ENCODE results near the gene ELMO1. TPM values are rescaled to one million over a fixed set of nuclear protein-coding genes. Genes with fewer than 3 reads are reported as not detected.
"Not testable (repeated sequence)": the region's sequence is repeated elsewhere in the genome, so short reads cannot be mapped to it uniquely, and the experiment has no call there.

Gene ELMO1
- total RNA-seq, 1 donor from 2014 or later: 112 TPM

DNA sequence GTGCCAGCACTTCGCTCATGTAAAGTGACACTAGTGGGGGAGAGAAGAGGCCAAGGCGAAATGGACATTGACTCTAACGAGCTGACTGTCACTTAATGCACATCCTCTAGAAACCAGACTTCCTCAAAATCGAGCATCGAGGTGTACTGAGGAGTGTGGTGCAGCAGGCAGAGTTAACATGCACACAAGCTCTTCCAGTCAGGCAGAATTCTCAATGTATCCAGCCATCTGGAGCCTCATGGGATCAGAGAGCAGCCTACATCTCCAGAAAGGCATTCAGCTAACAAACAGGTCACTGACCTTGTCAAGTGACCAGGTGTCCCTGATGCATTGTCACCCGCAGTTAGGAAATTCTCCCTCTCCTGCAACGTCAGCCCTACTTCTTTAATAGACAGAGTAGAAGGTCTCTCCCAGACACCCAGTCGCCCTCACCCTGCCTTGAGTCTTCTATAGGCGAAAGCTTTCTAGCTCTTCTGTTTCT, 464.6 kb downstream of the ELMO1 start:
- intact Hi-C loops (cut with micrococcal nuclease): no loop called here

DNA sequence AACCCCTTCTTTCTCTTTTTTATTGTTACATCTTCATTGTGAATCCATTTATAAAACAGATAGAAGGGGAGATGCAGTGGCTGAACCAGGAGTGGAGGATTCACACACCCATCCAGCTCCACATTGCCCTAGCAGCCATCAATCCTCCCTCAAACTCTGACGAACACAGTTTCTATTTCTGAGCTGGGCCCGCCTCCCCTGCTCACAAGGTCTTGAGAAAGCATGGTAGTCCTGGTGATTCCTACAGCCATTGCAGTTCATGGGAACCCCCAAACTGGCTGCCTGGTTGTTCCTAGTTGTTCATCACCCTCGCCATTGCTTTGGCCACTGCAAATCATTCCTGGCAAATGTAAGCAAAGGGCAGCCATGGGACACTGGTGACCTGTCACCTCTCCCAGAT, 465.9 kb downstream of the ELMO1 start:
- H3K27me3 Mint-ChIP-seq (ENCODE audit: low read depth): no peaks in the 10 kb centered on the region
- intact Hi-C loops (cut with micrococcal nuclease): no loop called here
- no peaks in the 10 kb centered on the region for H3K9me3 Mint-ChIP-seq
- H3K36me3 Mint-ChIP-seq (ENCODE audit: low read depth): peaks cover 31% of the 10 kb centered on the region
- H3K4me3 Mint-ChIP-seq (ENCODE audit: low read depth): no peak overlapping the region
- H3K4me1 Mint-ChIP-seq (ENCODE audit: low read depth): peaks cover 29% of the 10 kb centered on the region
- H3K27ac Mint-ChIP-seq: no peak overlapping the region
- no peak for DNase-seq (ENCODE audit: low spot score)

More for the DNA sequence above, 464.6 kb downstream of the ELMO1 start:
- Mint-ChIP-seq H3K27me3 (ENCODE audit: low read depth) (no peaks in the 10 kb centered on the region), H3K4me3 (ENCODE audit: low read depth) (no peak overlapping the region), H3K27ac (no peak overlapping the region), H3K36me3 (ENCODE audit: low read depth) (peaks cover 31% of the 10 kb centered on the region), H3K9me3 (no peaks in the 10 kb centered on the region), H3K4me1 (ENCODE audit: low read depth) (peaks cover 34% of the 10 kb centered on the region)
- DNase-seq (ENCODE audit: low spot score): no peak

GRCh38 chr7:36979810-36980248, 468.8 kb downstream of the ELMO1 start:
- Mint-ChIP-seq H3K36me3 (ENCODE audit: low read depth) (peaks cover 41% of the 10 kb centered on the region), H3K9me3 (no peaks in the 10 kb centered on the region), H3K4me1 (ENCODE audit: low read depth) (peaks cover 12% of the 10 kb centered on the region), H3K4me3 (ENCODE audit: low read depth) (no peak overlapping the region), H3K27ac (no peak overlapping the region), H3K27me3 (ENCODE audit: low read depth) (no peaks in the 10 kb centered on the region)
- intact Hi-C loops (cut with micrococcal nuclease): no loop called here
- DNase-seq (ENCODE audit: low spot score): no peak

- no peak overlapping the region for H3K4me3 Mint-ChIP-seq (ENCODE audit: low read depth)
- no peak overlapping the region for H3K27ac Mint-ChIP-seq
- H3K36me3 Mint-ChIP-seq (ENCODE audit: low read depth): peaks cover 41% of the 10 kb centered on the region
- intact Hi-C loops (cut with micrococcal nuclease): no loop called here
- no peaks in the 10 kb centered on the region for H3K9me3 Mint-ChIP-seq
- H3K27me3 Mint-ChIP-seq (ENCODE audit: low read depth): no peaks in the 10 kb centered on the region
- no peak for DNase-seq (ENCODE audit: low spot score)
- peaks cover 6% of the 10 kb centered on the region for H3K4me1 Mint-ChIP-seq (ENCODE audit: low read depth)
These were observed 470.2 kb downstream of the ELMO1 start for GRCh38 chr7:36978461-36978860.

DNA sequence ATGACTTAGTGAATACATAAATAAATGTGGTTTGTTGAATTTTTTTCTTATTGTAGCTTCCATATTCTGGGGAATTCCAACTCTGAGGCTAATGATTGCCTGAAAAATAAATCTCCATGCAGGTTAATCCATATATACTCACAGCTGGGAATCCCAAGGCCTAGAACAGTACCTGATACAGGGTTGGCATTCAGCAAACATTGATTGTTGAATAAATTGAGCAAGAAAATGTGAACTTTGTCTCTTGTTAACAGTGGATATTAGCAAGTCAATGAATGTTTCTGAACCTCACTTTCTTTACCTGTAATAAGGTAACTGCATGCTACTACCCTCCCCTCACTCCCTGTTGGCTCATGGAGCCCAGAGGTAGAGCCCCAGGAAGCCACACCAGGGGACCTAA, 470.8 kb downstream of the ELMO1 start:
- H3K36me3 Mint-ChIP-seq (ENCODE audit: low read depth): peaks cover 38% of the 10 kb centered on the region
- H3K27ac Mint-ChIP-seq: no peak overlapping the region
- no peaks in the 10 kb centered on the region for H3K27me3 Mint-ChIP-seq (ENCODE audit: low read depth)
- no peak for DNase-seq (ENCODE audit: low spot score)
- H3K4me3 Mint-ChIP-seq (ENCODE audit: low read depth): no peak overlapping the region
- peaks cover 6% of the 10 kb centered on the region for H3K4me1 Mint-ChIP-seq (ENCODE audit: low read depth)
- intact Hi-C loops (cut with micrococcal nuclease): no loop called here
- no peaks in the 10 kb centered on the region for H3K9me3 Mint-ChIP-seq

GRCh38 chr7:36973534-36973933, 475.1 kb downstream of the ELMO1 start:
- H3K27me3 Mint-ChIP-seq (ENCODE audit: low read depth); intact Hi-C loops (cut with micrococcal nuclease); DNase-seq (ENCODE audit: low spot score); H3K9me3 Mint-ChIP-seq; H3K27ac Mint-ChIP-seq; H3K4me3 Mint-ChIP-seq (ENCODE audit: low read depth): not testable (repeated sequence)
- peaks cover 22% of the 10 kb centered on the region for H3K4me1 Mint-ChIP-seq (ENCODE audit: low read depth)
- H3K36me3 Mint-ChIP-seq (ENCODE audit: low read depth): peaks cover 36% of the 10 kb centered on the region

- no peaks in the 10 kb centered on the region for H3K9me3 Mint-ChIP-seq
- no peaks in the 10 kb centered on the region for H3K27me3 Mint-ChIP-seq (ENCODE audit: low read depth)
- no peak overlapping the region for H3K27ac Mint-ChIP-seq
- intact Hi-C loops (cut with micrococcal nuclease): no loop called here
- peaks cover 22% of the 10 kb centered on the region for H3K4me1 Mint-ChIP-seq (ENCODE audit: low read depth)
- DNase-seq (ENCODE audit: low spot score): no peak
- H3K36me3 Mint-ChIP-seq (ENCODE audit: low read depth): peaks cover 34% of the 10 kb centered on the region
- no peak overlapping the region for H3K4me3 Mint-ChIP-seq (ENCODE audit: low read depth)
These were observed 476.5 kb downstream of the ELMO1 start for GRCh38 chr7:36972140-36972518.

- no peaks in the 10 kb centered on the region for H3K27me3 Mint-ChIP-seq (ENCODE audit: low read depth)
- H3K27ac Mint-ChIP-seq: no peak overlapping the region
- H3K4me3 Mint-ChIP-seq (ENCODE audit: low read depth): no peak overlapping the region
- no peak for DNase-seq (ENCODE audit: low spot score)
- intact Hi-C loops (cut with micrococcal nuclease): no loop called here
- H3K9me3 Mint-ChIP-seq: no peaks in the 10 kb centered on the region
- H3K36me3 Mint-ChIP-seq (ENCODE audit: low read depth): peaks cover 30% of the 10 kb centered on the region
- H3K4me1 Mint-ChIP-seq (ENCODE audit: low read depth): peaks cover 22% of the 10 kb centered on the region
These were observed 477.0 kb downstream of the ELMO1 start for GRCh38 chr7:36971515-36972139.

- intact Hi-C loops (cut with micrococcal nuclease): no loop called here
- Mint-ChIP-seq H3K27ac (no peak overlapping the region), H3K4me1 (ENCODE audit: low read depth) (peaks cover 23% of the 10 kb centered on the region), H3K36me3 (ENCODE audit: low read depth) (peaks cover 24% of the 10 kb centered on the region), H3K27me3 (ENCODE audit: low read depth) (no peaks in the 10 kb centered on the region), H3K4me3 (ENCODE audit: low read depth) (no peak overlapping the region), H3K9me3 (no peaks in the 10 kb centered on the region)
- DNase-seq (ENCODE audit: low spot score): no peak
These were observed 477.8 kb downstream of the ELMO1 start for GRCh38 chr7:36970551-36971514.

- no peaks in the 10 kb centered on the region for H3K9me3 Mint-ChIP-seq
- intact Hi-C loops (cut with micrococcal nuclease): loop anchor here (10.0 kb wide), 3 partner anchors 245 to 485 kb away; partner anchors contain the start of gene AOAH
- no peak overlapping the region for H3K4me3 Mint-ChIP-seq (ENCODE audit: low read depth)
- peak overlapping the region; percentile 69 for H3K27ac Mint-ChIP-seq
- DNase-seq (ENCODE audit: low spot score): no peak
- peaks cover 34% of the 10 kb centered on the region for H3K4me1 Mint-ChIP-seq (ENCODE audit: low read depth)
- peaks cover 24% of the 10 kb centered on the region for H3K36me3 Mint-ChIP-seq (ENCODE audit: low read depth)
- H3K27me3 Mint-ChIP-seq (ENCODE audit: low read depth): no peaks in the 10 kb centered on the region
These were observed 479.3 kb downstream of the ELMO1 start for GRCh38 chr7:36969376-36969775.

DNA sequence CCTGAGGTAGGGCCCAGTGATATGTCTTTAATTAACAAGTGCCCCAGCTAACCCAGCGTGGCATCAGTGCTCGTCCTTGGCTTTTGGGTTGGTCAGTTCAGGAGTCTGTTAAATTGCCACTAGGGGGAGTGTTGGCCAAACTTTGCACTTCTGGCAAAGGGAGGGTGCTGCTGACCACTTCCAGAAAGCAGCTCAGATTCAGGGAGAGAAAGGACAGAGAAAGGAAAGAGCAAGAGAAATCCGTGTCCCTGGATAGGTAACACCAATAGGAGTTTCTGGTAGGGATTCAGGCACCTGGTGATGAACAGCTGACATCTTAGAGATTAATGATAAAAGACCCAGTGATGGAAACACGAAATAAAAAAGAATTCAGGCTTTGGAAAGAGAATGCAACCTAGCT, 481.3 kb downstream of the ELMO1 start:
- DNase-seq (ENCODE audit: low spot score): no peak
- H3K27me3 Mint-ChIP-seq (ENCODE audit: low read depth): no peaks in the 10 kb centered on the region
- intact Hi-C loops (cut with micrococcal nuclease): loop anchor here (10.0 kb wide), 3 partner anchors 243 to 483 kb away; partner anchors contain the start of gene AOAH
- H3K4me3 Mint-ChIP-seq (ENCODE audit: low read depth): no peak overlapping the region
- peaks cover 39% of the 10 kb centered on the region for H3K4me1 Mint-ChIP-seq (ENCODE audit: low read depth)
- H3K27ac Mint-ChIP-seq: no peak overlapping the region
- no peaks in the 10 kb centered on the region for H3K9me3 Mint-ChIP-seq
- peaks cover 27% of the 10 kb centered on the region for H3K36me3 Mint-ChIP-seq (ENCODE audit: low read depth)

DNA sequence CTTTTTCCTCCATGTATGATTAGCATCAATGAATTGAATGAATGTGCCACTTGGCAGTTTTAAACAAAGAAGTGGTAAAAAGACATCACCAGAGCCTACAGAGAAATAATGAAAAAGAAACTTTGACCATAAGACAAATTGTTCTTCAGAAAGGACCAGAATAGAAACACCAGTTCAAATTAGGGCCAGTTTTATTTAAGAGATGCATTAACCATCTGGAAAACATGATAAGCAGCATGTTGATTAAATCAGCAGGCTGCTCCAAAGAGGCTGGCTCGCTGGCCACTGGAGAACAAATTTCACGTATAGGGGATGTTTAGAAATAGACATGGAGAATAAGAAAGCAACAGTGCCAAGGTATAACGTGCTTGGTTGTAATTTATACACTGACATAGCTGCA, 482.0 kb downstream of the ELMO1 start:
- no peak for DNase-seq (ENCODE audit: low spot score)
- Mint-ChIP-seq H3K36me3 (ENCODE audit: low read depth) (peaks cover 31% of the 10 kb centered on the region), H3K4me3 (ENCODE audit: low read depth) (no peak overlapping the region), H3K27me3 (ENCODE audit: low read depth) (no peaks in the 10 kb centered on the region), H3K27ac (no peak overlapping the region), H3K9me3 (no peaks in the 10 kb centered on the region), H3K4me1 (ENCODE audit: low read depth) (peaks cover 46% of the 10 kb centered on the region)
- intact Hi-C loops (cut with micrococcal nuclease): loop anchor here (10.0 kb wide), 3 partner anchors 242 to 482 kb away; partner anchors contain the start of gene AOAH

DNA sequence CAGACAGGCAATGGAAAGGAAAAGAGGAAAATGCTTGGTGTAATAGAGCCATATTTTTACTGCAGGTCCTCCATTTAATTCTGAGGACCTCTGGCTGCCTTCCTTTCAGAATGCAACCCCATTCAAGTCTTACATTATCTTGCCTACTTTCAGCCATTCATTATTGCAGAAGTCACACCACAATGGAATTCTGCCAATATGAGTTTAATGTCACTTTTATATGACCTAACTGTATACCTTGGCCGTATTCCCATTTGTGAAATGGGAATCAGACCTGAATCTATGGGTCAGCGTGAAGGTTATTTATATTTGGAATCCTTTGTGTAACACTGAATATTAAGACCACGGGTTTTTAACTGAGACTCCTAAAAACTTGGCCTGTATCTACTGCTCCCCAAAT, 482.6 kb downstream of the ELMO1 start:
- Mint-ChIP-seq H3K9me3 (no peaks in the 10 kb centered on the region), H3K4me3 (ENCODE audit: low read depth) (no peak overlapping the region), H3K27ac (no peak overlapping the region), H3K27me3 (ENCODE audit: low read depth) (no peaks in the 10 kb centered on the region), H3K4me1 (ENCODE audit: low read depth) (peaks cover 44% of the 10 kb centered on the region), H3K36me3 (ENCODE audit: low read depth) (peaks cover 27% of the 10 kb centered on the region)
- intact Hi-C loops (cut with micrococcal nuclease): loop anchor here (10.0 kb wide), 3 partner anchors 241 to 481 kb away; partner anchors contain the start of gene AOAH
- DNase-seq (ENCODE audit: low spot score): no peak
